GM15510 (cell line): ENCODE data around the gene ZBTB2.

Experiments
- POLR2A ChIP-seq: IDR thresholded peaks from 3 replicates; pipeline ENCODE4 v1.6.1; 2011; ENCODE audit warnings: borderline replicate concordance; ENCODE audit not compliant: insufficient read length; ENCODE audit errors: extremely low read depth

ZBTB2 gene

GRCh38 chr6:151358475-151358874, 32.9 kb downstream of the ZBTB2 start:
- TF ChIP-seq POLR2A, result no peak

GRCh38 chr6:151357758-151358436, 33.5 kb downstream of the ZBTB2 start:
- no peak for TF ChIP-seq POLR2A

- no peak for TF ChIP-seq POLR2A
These were observed 37.6 kb downstream of the ZBTB2 start for GRCh38 chr6:151353795-151354194.

- TF ChIP-seq POLR2A, result no peak
These were observed 38.7 kb downstream of the ZBTB2 start for GRCh38 chr6:151352410-151353396.

- TF ChIP-seq POLR2A, result no peak
These were observed 39.6 kb downstream of the ZBTB2 start for GRCh38 chr6:151351731-151352130.

- no peak for TF ChIP-seq POLR2A
These were observed 40.1 kb downstream of the ZBTB2 start for GRCh38 chr6:151351146-151351700.

- no peak for TF ChIP-seq POLR2A
These were observed 40.8 kb downstream of the ZBTB2 start for GRCh38 chr6:151350442-151351145.

GRCh38 chr6:151349651-151350270, 41.6 kb downstream of the ZBTB2 start:
- no peak for TF ChIP-seq POLR2A

- no peak for TF ChIP-seq POLR2A
These were observed 49.7 kb downstream of the ZBTB2 start for GRCh38 chr6:151341476-151342195.

GRCh38 chr6:151340219-151340978, 51.0 kb downstream of the ZBTB2 start:
- no peak for TF ChIP-seq POLR2A

- no peak for TF ChIP-seq POLR2A
These were observed 52.0 kb downstream of the ZBTB2 start for GRCh38 chr6:151339369-151339768.

GRCh38 chr6:151338651-151339200, 52.6 kb downstream of the ZBTB2 start:
- no peak for TF ChIP-seq POLR2A

- TF ChIP-seq POLR2A, result no peak
These were observed 55.4 kb downstream of the ZBTB2 start for GRCh38 chr6:151335930-151336329.
